ENCODE results near the gene ASB6.

DNA sequence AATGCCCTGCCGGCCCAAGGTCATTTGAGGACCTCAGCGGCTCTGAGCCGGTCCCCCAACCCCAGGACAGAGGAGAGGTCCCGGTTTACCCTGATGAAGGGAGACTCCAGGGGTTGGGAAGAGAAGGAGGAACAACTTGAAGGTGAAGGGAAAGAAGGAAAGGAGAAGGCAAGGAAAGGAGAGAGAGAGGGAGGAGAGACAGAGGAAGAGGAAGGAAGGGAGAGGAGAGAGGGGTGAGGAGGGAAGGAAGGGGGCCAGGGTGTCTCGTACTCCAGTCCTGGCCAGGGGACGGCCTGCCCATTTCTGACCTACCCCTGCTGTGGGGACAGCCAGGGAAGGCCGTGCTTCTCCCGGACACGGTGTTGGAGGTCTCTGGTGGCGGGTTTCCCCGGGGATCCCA lies 25.4 kb upstream of the ASB6 start:
- TF ChIP-seq POLR2A (IDR thresholded peaks at IDR 0.05) = no peak
- TF ChIP-seq, protein P1, sequence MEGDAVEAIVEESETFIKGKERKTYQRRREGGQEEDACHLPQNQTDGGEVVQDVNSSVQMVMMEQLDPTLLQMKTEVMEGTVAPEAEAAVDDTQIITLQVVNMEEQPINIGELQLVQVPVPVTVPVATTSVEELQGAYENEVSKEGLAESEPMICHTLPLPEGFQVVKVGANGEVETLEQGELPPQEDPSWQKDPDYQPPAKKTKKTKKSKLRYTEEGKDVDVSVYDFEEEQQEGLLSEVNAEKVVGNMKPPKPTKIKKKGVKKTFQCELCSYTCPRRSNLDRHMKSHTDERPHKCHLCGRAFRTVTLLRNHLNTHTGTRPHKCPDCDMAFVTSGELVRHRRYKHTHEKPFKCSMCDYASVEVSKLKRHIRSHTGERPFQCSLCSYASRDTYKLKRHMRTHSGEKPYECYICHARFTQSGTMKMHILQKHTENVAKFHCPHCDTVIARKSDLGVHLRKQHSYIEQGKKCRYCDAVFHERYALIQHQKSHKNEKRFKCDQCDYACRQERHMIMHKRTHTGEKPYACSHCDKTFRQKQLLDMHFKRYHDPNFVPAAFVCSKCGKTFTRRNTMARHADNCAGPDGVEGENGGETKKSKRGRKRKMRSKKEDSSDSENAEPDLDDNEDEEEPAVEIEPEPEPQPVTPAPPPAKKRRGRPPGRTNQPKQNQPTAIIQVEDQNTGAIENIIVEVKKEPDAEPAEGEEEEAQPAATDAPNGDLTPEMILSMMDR (IDR thresholded peaks at IDR 0.05) = no peak

Measured in body of pancreas (tissue), 4 donors.